H1 (cell line): Measurements from ENCODE around the gene EPHA2.

Source experiments
- TBP ChIP-seq: IDR thresholded peaks from 2 replicates; pipeline ENCODE4 v1.6.1; 2011; ENCODE audit warnings: low read depth, low read length, improper control_type of control experiment
- TF ChIP-seq, protein P1 (sequence below), 3 experiments: IDR thresholded peaks; 1 replicate in 2 of 3; 2 replicates in 1 of 3; pipeline versions ENCODE4 v1.5.1 to v1.6.1; 2011; ENCODE audit warnings: low read length in 3 of 3, mild to moderate bottlenecking in 3 of 3, inconsistent platforms in 2 of 3, low read depth in 1 of 3, moderate library complexity in 1 of 3; ENCODE audit not compliant: insufficient read depth in 1 of 3; ENCODE audit errors: control extremely low read depth in 1 of 3

DNA sequence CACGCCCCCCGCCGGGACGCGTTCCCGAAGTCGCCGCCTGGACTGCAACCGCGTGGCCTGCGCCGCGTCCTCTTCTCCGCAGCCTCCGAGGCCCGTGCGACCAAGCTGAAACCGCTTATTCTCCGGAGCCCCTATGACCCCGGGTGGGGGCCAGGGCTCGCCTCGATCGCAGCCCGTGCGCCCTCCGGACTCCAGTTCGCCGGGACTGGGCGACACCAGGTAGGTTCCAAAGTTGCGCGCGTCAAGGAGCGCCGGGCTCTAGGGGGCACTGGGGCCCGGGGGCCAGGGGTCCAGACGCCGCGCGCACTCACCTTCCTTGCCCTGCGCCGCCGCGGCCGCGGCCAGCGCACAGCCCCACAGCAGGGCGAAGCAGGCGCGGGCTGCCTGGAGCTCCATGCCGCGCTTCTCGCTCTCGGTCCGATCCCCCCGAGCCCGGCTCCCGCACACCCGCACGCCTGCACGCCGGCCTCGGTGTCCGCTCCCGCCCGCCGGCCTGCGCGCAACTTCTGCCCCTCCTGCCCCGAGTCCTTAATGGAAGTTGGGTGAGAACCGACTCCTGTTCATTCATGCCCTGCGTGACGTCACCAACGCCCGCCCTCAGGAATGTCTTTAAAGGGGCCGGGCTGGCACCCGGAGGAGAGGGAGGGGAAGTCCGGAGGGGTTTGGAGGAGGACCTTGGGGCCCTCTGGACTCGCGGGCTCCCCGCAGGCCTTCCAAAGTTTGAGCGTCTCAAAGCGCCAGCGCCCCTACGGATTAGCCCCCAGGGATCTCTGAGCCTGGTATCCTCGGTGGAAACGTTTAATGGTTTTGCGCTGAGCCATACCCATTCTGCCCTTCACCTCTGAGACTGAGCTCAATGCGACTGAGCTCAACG is at the start of gene EPHA2:
- TF ChIP-seq, protein P1, sequence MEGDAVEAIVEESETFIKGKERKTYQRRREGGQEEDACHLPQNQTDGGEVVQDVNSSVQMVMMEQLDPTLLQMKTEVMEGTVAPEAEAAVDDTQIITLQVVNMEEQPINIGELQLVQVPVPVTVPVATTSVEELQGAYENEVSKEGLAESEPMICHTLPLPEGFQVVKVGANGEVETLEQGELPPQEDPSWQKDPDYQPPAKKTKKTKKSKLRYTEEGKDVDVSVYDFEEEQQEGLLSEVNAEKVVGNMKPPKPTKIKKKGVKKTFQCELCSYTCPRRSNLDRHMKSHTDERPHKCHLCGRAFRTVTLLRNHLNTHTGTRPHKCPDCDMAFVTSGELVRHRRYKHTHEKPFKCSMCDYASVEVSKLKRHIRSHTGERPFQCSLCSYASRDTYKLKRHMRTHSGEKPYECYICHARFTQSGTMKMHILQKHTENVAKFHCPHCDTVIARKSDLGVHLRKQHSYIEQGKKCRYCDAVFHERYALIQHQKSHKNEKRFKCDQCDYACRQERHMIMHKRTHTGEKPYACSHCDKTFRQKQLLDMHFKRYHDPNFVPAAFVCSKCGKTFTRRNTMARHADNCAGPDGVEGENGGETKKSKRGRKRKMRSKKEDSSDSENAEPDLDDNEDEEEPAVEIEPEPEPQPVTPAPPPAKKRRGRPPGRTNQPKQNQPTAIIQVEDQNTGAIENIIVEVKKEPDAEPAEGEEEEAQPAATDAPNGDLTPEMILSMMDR (IDR thresholded peaks at IDR 0.05; ENCODE audit: control extremely low read depth in 1 of 3, insufficient read depth in 1 of 3, low read depth in 1 of 3, low read length in 3 of 3), result no peak
- peak; percentile 91 for TF ChIP-seq TBP
